ENCODE data around the gene IL1RAPL1.

GRCh38 chrX:29470030-29470429, 882.8 kb downstream of the IL1RAPL1 start:
- TF ChIP-seq POLR2A (IDR thresholded peaks at IDR 0.05) = no peak
- no peak for TF ChIP-seq POLR2AphosphoS5 (IDR thresholded peaks at IDR 0.05)
- TF ChIP-seq, protein P1, sequence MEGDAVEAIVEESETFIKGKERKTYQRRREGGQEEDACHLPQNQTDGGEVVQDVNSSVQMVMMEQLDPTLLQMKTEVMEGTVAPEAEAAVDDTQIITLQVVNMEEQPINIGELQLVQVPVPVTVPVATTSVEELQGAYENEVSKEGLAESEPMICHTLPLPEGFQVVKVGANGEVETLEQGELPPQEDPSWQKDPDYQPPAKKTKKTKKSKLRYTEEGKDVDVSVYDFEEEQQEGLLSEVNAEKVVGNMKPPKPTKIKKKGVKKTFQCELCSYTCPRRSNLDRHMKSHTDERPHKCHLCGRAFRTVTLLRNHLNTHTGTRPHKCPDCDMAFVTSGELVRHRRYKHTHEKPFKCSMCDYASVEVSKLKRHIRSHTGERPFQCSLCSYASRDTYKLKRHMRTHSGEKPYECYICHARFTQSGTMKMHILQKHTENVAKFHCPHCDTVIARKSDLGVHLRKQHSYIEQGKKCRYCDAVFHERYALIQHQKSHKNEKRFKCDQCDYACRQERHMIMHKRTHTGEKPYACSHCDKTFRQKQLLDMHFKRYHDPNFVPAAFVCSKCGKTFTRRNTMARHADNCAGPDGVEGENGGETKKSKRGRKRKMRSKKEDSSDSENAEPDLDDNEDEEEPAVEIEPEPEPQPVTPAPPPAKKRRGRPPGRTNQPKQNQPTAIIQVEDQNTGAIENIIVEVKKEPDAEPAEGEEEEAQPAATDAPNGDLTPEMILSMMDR (IDR thresholded peaks at IDR 0.05) = no peak

All from suprapubic skin (tissue), 4 donors.